ENCODE data around the gene CABLES2. TPM values are rescaled to one million over a fixed set of nuclear protein-coding genes. Genes with fewer than 3 reads are reported as not detected.
A peak's percentile ranks its signal among the peaks of the same experiment; 100 is the strongest.

Gene CABLES2
- total RNA-seq, 6 experiments from 2014 or later: 1.4 to 2.9 (median 2.5) TPM

DNA sequence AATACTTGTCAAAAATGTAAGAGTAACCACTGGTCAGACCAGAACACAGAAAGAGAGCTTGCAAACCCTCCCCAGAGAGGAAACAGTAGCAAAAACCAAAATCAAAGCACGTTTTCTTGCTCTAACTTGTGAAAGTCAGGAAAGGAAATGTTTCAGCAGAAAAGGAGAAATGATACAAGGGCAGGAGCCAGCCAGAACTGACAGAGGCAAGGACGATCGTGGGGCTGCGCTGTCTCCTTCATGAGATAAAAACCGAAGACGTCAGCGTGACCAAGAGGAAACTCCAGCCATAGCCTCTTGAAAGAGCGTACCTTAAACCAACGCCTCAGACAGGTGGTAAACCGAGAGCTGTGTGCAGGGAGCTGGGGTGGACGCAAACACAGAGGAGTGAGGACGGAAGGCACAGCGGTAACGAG is 67.4 kb downstream of the CABLES2 start:
- H3K27ac ChIP-seq: no peak overlapping the region

More for the DNA sequence above, 67.4 kb downstream of the CABLES2 start:
- Histone ChIP-seq H3K4me3 (no peak overlapping the region), H3K36me3 (peaks cover 0 to 15% (median 5%) of the 10 kb centered on the region in 4 donors), H3K4me1 (no peaks in the 10 kb centered on the region), H3K9me3 (no peaks in the 10 kb centered on the region), H3K27me3 (no peaks in the 10 kb centered on the region)
- ATAC-seq (peak; percentile 10 to 38 (median 22)), DNase-seq (peak in 1 of 3 donors; percentile 17)
- WGBS (ENCODE audit: insufficient coverage, low coverage, low lambda C conversion rate, missing lambda C conversion rate): 42% methylated on average over 9 of the region's 14 CpGs
- TF ChIP-seq, protein P1, sequence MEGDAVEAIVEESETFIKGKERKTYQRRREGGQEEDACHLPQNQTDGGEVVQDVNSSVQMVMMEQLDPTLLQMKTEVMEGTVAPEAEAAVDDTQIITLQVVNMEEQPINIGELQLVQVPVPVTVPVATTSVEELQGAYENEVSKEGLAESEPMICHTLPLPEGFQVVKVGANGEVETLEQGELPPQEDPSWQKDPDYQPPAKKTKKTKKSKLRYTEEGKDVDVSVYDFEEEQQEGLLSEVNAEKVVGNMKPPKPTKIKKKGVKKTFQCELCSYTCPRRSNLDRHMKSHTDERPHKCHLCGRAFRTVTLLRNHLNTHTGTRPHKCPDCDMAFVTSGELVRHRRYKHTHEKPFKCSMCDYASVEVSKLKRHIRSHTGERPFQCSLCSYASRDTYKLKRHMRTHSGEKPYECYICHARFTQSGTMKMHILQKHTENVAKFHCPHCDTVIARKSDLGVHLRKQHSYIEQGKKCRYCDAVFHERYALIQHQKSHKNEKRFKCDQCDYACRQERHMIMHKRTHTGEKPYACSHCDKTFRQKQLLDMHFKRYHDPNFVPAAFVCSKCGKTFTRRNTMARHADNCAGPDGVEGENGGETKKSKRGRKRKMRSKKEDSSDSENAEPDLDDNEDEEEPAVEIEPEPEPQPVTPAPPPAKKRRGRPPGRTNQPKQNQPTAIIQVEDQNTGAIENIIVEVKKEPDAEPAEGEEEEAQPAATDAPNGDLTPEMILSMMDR (IDR thresholded peaks at IDR 0.05): no peak
- no peak for TF ChIP-seq POLR2A (IDR thresholded peaks at IDR 0.05)
- intact Hi-C loops (cut with DNase I): no loop called here

Other genes with a start within 250 kb of the CABLES2 start
- gene MTG2, start 224.3 kb downstream of the CABLES2 start, total RNA-seq: 10 to 100 TPM; 27.0 to 45.6 (median 31.8) TPM
- gene HRH3, start 187.0 kb downstream of the CABLES2 start, total RNA-seq: not detected
- gene OSBPL2, start 168.8 kb downstream of the CABLES2 start, total RNA-seq: 10 to 100 TPM; 15.6 to 27.8 (median 21.2) TPM
- 100 to 1,000 TPM in 2 of 6 experiments, 10 to 100 TPM in 4; 49.5 to 139 (median 55.7) TPM for gene ADRM1, start 104.3 kb downstream of the CABLES2 start, total RNA-seq
- gene LAMA5, start 40.0 kb downstream of the CABLES2 start, total RNA-seq: 10 to 100 TPM; 30.3 to 80.8 (median 47.1) TPM
- 100 to 1,000 TPM; 339 to 696 (median 413) TPM for gene RPS21, start 20.2 kb downstream of the CABLES2 start, total RNA-seq
- gene RBBP8NL, start 20.3 kb upstream of the CABLES2 start, total RNA-seq: not detected
- under 1 TPM; 0.12 to 0.56 (median 0.26) TPM for gene GATA5, start 68.7 kb upstream of the CABLES2 start, total RNA-seq
- 1 to 10 TPM in 5 of 6 experiments, under 1 TPM in 1; 0.93 to 8.8 (median 4.3) TPM for gene SLCO4A1, start 235.2 kb upstream of the CABLES2 start, total RNA-seq